HTERT RPE-1 (cell line): ENCODE results near the gene PDCD1LG2.

Experiments
- in situ Hi-C: fragments of 300-500 bp; cut with MboI; formaldehyde crosslinking; loops from 4 replicates; pipeline ENCODE4 v1.14.3; 2020; ENCODE audit warnings: low sequenced_read_pairs

Gene PDCD1LG2

DNA sequence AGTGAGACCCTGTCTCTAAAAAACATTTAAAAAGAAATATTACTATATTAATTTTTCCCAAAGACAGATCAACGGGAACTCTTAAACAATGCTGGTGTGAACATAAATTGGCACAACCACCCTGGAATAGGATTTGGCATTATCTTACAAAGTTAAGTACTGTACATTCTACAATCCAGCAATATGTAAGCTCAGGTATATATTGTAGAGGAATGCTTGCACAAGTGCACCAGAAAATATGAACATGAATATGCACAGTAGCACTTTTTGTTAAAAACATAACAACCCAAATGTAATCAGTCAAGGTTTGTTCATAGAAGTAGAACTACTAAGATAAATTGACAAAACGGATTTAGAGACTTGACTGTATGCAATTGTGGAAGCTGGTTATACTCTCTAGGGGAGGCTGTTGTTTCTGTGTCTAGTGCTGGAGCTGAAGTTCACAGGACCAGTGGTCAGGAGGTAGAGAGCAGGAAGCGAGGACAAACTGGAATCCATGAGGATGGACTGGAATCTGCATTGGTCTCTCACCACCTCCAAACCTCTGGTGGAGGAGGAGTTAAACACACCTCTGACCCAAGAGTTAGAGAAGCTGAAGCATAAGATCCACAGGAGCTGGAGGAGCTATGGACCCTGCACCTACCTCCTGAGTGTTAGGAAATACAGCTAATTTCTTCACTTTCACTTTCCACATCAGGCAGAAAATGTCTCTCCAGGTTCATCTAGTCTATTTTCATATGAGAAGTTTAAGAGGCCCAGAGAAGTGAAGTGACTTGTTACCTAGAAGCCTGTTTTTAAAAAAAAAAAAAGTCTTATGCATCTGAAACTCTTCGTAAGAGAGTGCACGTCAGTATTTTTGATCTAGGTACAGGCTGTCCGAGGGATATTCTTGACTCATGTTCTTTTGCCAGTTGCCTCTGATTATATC is 98.2 kb downstream of the PDCD1LG2 start:
- in situ Hi-C loops = no loop called here

DNA sequence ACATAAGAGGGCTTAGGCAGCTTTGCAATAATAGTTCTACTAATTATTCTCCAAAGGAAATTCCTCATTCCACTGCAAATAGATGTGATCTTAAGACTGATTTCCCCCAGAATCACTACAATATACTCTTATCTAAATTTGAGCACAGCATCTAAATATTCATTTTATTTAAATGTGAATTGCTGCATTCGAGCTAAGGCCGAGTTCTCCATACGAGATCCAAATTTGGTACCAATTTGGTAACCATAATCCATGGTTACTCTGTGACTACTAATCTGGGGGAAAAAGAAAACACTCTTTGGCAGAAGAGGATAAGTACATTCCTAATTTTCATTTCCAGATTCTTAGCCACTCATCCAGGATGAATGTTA is 98.9 kb downstream of the PDCD1LG2 start:
- in situ Hi-C loops = no loop called here

DNA sequence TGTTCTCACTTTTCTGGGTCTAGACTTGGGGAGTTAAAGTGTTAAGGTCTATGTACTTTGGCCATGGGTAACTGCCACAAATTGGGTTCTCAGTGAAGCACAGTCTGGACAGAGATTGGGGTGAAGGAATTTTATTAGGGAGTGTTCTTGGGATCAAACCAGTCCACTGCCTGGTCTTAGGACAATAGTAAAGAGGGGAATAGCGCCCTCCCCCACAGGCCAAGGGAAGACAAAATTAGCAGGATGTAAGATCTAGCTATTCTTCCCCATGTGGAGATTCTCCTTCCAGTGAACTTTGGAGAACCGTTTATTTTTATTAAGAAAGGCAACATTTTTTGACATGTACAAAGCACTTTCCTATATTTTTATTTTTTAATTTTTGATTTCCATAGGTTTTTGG is 100.2 kb downstream of the PDCD1LG2 start:
- in situ Hi-C loops = no loop called here

DNA sequence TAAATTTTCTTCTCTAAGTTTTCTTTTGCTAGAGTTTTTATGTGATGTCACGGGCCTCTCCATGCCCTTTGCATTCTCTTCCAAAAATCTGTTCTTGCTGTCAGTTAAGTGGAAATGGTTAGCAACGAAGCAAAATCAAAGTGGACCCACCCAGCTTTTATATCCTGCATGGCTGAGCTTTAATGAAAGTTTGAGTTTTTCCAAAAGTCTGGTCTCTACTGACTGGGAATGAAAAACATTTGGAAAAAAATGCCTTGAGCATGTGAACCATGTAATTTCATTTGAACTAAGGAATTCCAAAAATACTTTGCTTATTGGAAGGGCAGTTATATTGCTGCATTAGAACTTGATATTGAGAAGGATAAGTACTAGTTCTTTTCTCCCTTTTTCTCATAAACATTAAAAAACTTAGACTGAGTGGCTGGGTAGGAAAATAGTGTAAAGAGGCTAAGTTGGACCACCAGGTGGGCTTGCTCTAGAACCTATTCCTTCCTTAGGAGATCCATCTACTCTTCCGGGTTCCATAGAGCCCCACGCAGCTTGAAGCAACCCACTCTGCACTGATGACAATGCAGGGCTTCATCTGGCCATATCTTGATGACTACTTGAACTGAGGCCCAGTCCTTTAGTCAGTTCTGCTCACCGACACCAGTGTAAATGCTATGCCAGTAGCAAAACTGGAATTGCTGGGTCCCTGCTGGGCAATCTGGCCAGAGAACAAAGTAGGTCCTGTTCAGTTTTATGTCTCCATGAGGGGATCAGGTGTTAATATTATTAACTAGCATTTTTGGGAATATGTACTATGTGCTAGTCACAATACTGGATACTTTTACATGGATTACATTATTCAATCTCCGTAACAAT is 101.2 kb downstream of the PDCD1LG2 start:
- in situ Hi-C loops = no loop called here

DNA sequence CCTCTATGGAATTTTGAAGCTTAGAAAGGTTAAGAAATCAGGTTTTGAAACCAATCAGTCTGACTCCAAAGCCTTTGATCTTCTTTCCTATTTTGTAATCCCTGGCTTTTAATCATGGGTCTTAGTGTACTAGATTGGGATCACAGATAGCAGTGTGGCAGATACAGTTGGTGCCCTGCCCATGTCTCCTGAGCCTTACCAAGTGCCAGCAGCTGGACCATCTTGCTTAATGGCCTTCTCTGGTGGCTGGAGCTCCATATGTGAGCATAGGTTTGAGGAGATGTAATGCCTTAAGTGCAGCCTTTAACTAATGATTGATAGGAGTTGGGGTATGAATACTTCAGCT is 101.8 kb downstream of the PDCD1LG2 start:
- in situ Hi-C loops = no loop called here

DNA sequence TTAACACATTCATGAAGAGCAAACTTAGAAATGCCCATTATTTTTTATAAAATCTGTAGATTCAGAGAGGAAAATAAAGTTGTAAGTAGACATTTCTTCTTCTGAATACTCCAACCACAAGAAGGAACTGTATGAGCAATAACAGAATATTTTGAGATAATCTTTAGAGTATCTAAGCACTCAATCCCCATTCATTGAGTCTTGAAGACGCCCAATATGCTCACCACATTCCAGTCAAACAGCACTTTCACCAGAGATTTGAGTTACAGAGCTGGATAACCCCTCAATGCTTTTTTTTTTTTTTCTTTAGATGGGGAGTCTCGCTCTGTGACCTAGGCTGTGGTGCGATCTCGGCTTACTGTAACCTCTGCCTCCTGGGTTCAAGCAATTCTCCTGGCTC is 103.9 kb downstream of the PDCD1LG2 start:
- in situ Hi-C loops = no loop called here

DNA sequence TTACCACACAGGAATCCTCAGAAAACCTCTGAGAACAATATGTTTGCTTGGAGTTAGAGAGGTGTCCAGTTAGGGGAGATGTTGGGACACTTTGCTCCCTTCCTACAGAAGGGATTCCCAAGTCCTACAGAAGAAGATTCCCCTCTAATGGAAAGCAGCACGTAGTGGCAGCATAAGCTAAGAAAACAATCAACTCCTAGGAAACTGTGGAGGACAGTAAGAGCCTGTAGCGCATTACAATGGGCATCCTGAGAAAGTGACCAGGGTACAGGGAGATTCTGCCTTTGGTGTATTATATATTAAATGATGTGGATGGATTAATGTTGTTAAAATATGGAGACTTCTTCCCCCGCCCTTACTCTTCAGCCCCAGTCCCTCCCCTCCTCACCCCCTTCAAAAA is 104.7 kb downstream of the PDCD1LG2 start:
- in situ Hi-C loops = no loop called here

DNA sequence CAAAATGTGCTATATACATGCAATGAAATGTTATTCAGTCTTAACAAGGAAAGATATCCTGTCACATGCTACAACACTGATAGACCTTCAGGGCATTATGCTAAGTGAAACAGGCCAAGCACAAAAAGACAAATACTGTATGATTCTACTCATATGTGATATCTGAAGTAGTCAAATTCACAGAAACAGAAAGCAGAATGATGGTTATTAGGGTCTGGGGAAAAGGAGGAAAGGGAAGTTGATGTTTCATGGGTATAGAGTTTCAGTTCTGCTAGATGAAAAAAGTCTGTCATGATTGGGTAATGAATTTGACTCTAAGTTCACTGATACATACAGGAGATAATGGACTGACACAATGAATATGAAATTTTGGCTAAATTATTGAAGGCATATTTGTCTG is 107.4 kb downstream of the PDCD1LG2 start:
- in situ Hi-C loops = no loop called here

DNA sequence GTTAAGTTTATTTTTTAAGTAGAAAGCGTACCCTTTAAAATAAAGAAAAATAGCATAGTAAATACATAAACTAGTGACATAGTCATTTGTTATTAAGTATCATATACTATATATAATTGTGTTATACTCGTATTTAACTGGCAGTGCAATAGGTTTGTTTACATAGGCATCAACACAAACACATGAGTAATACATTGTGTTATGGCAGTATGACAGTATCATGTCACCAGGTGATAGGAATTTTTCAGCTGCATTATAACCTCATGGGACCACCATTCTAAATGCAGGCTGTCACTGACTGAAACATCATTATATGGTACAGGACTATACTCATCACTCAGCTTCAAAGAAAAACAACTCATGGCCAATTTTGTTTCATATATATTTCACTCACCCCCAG is 110.2 kb downstream of the PDCD1LG2 start:
- in situ Hi-C loops = no loop called here
